DND-41 (cell line): ENCODE results near the gene SERPINI2.

Experiments
- EZH2 ChIP-seq: IDR thresholded peaks from 3 replicates; pipeline ENCODE4 v1.6.1; 2012; ENCODE audit warnings: borderline replicate concordance, low read depth, mild to moderate bottlenecking, moderate library complexity, low read length, inconsistent platforms; ENCODE audit not compliant: severe bottlenecking
- TF ChIP-seq, protein P1 (sequence below): IDR thresholded peaks from 2 replicates; pipeline ENCODE4 v1.5.1; 2012; ENCODE audit warnings: borderline replicate concordance, low read length, moderate library complexity, mild to moderate bottlenecking; ENCODE audit not compliant: poor library complexity, severe bottlenecking; ENCODE audit errors: extremely low read depth

DNA sequence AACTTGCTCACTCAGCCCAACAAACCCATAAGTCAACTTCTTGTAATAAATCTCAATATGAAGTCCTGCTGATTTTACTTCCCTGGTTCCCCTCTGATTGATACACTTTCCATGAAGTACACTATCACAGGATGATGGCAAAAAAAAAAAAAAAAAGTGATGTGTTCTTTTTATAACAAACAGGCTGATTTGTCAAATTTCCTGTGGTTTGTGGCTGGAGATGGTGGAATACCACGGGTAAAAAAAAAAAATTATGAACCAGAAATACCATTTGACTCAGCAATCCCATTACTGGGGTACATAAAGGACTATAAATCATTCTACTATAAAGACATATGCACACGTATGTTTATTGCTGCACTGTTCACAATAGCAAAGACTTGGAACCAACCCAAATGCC, 10.7 kb upstream of the SERPINI2 start:
- TF ChIP-seq, protein P1, sequence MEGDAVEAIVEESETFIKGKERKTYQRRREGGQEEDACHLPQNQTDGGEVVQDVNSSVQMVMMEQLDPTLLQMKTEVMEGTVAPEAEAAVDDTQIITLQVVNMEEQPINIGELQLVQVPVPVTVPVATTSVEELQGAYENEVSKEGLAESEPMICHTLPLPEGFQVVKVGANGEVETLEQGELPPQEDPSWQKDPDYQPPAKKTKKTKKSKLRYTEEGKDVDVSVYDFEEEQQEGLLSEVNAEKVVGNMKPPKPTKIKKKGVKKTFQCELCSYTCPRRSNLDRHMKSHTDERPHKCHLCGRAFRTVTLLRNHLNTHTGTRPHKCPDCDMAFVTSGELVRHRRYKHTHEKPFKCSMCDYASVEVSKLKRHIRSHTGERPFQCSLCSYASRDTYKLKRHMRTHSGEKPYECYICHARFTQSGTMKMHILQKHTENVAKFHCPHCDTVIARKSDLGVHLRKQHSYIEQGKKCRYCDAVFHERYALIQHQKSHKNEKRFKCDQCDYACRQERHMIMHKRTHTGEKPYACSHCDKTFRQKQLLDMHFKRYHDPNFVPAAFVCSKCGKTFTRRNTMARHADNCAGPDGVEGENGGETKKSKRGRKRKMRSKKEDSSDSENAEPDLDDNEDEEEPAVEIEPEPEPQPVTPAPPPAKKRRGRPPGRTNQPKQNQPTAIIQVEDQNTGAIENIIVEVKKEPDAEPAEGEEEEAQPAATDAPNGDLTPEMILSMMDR, result no peak
- no peak for TF ChIP-seq EZH2
